Loucy (cell line): ENCODE data around the gene RFX1.

Experiments
- H2AFZ ChIP-seq: fragments of 200-600 bp; sonication (generic); 2 replicates; pipeline ENCODE4 v1.6.0; 2016; ENCODE audit warnings: antibody characterized with exemption, mild to moderate bottlenecking, low read length, moderate library complexity
- H3F3A ChIP-seq: fragments of 200-600 bp; 2 replicates; pipeline ENCODE4 v1.6.0; 2016; ENCODE audit warnings: antibody characterized with exemption, low read depth, mild to moderate bottlenecking
- H3K27me3 ChIP-seq: fragments of 200-600 bp; sonication (generic); 2 replicates; pipeline ENCODE4 v1.6.1; 2014; ENCODE audit warnings: low read length, mild to moderate bottlenecking; ENCODE audit not compliant: insufficient read depth, poor library complexity, severe bottlenecking
- H3K36me3 ChIP-seq: fragments of 200-600 bp; sonication (generic); 2 replicates; pipeline ENCODE4 v1.6.1; 2016; ENCODE audit warnings: low read length; ENCODE audit not compliant: insufficient read depth
- H3K4me1 ChIP-seq: fragments of 200-600 bp; sonication (generic); 2 replicates; pipeline ENCODE4 v1.5.1; 2014; ENCODE audit warnings: low read length, mild to moderate bottlenecking; ENCODE audit not compliant: insufficient read depth, poor library complexity, severe bottlenecking
- H3K4me2 ChIP-seq: fragments of 200-600 bp; sonication (generic); 2 replicates; pipeline ENCODE4 v1.6.0; 2014; ENCODE audit warnings: antibody characterized with exemption, low read length, low read depth, mild to moderate bottlenecking; ENCODE audit not compliant: poor library complexity, severe bottlenecking
- H3K4me3 ChIP-seq: fragments of 200-600 bp; sonication (generic); 2 replicates; pipeline ENCODE4 v1.5.1; 2014; ENCODE audit warnings: low read length, mild to moderate bottlenecking, mixed read lengths; ENCODE audit not compliant: poor library complexity, severe bottlenecking
- H3K79me2 ChIP-seq: fragments of 200-600 bp; sonication (generic); 2 replicates; pipeline ENCODE4 v1.6.1; 2014; ENCODE audit warnings: low read length; ENCODE audit not compliant: insufficient read depth
- H3K9ac ChIP-seq: fragments of 200-600 bp; sonication (generic); 2 replicates; pipeline ENCODE4 v1.6.0; 2014; ENCODE audit warnings: mild to moderate bottlenecking, low read depth, low read length, moderate library complexity; ENCODE audit not compliant: poor library complexity, severe bottlenecking
- H3K9me2 ChIP-seq: fragments of 200-600 bp; sonication (generic); replicated peaks from 2 replicates; pipeline ENCODE4 v1.6.1; 2016; ENCODE audit warnings: low read depth, low read length, mixed read lengths
- H3K9me3 ChIP-seq: fragments of 200-600 bp; sonication (generic); 2 replicates; pipeline ENCODE4 v1.6.1; 2014; ENCODE audit warnings: mild to moderate bottlenecking, antibody characterized with exemption, low read length, low read depth; ENCODE audit not compliant: insufficient read depth
- H4K20me1 ChIP-seq: fragments of 200-600 bp; sonication (generic); 2 replicates; pipeline ENCODE4 v1.6.0; 2014; ENCODE audit warnings: antibody characterized with exemption, low read length, mild to moderate bottlenecking; ENCODE audit not compliant: insufficient read depth, poor library complexity, severe bottlenecking
- EZH2phosphoT487 ChIP-seq: fragments of 200-600 bp; IDR thresholded peaks from 2 replicates; pipeline ENCODE4 v1.6.1; 2018; ENCODE audit warnings: antibody characterized with exemption, mild to moderate bottlenecking, moderate library complexity, borderline replicate concordance
- TF ChIP-seq, protein P1 (sequence below): fragments of 200-600 bp; sonication (generic); conservative IDR thresholded peaks from 2 replicates; pipeline ENCODE4 v1.5.1; 2014; ENCODE audit warnings: mild to moderate bottlenecking, antibody characterized with exemption, low read length

The RFX1 gene

GRCh38 chr19:13942023-13942684, 64.0 kb downstream of the RFX1 start:
- Histone ChIP-seq H3F3A (no peaks in the 10 kb centered on the region), H3K4me3 (no peak overlapping the region)

GRCh38 chr19:13938301-13939064, 67.6 kb downstream of the RFX1 start, which contains the start of gene PODNL1:
PODNL1 (minus strand) TSS chr19:13938417; CDS start chr19:13938181, 236 bp downstream.
- Histone ChIP-seq H3K79me2 (no peaks in the 10 kb centered on the region), H4K20me1 (no peaks in the 10 kb centered on the region), H3K4me1 (no peaks in the 10 kb centered on the region), H3K4me3 (no peak within 1 kb of the TSS), H3K4me2 (no peak within 1 kb of the TSS), H3K36me3 (no peaks in the 10 kb centered on the region), H3K9ac (no peak within 1 kb of the TSS), H2AFZ (no peak within 1 kb of the TSS), H3K9me2 (no peaks in the 10 kb centered on the region), H3K9me3 (no peaks in the 10 kb centered on the region), H3F3A (no peaks in the 10 kb centered on the region), H3K27me3 (no peaks in the 10 kb centered on the region)
- TF ChIP-seq, protein P1, sequence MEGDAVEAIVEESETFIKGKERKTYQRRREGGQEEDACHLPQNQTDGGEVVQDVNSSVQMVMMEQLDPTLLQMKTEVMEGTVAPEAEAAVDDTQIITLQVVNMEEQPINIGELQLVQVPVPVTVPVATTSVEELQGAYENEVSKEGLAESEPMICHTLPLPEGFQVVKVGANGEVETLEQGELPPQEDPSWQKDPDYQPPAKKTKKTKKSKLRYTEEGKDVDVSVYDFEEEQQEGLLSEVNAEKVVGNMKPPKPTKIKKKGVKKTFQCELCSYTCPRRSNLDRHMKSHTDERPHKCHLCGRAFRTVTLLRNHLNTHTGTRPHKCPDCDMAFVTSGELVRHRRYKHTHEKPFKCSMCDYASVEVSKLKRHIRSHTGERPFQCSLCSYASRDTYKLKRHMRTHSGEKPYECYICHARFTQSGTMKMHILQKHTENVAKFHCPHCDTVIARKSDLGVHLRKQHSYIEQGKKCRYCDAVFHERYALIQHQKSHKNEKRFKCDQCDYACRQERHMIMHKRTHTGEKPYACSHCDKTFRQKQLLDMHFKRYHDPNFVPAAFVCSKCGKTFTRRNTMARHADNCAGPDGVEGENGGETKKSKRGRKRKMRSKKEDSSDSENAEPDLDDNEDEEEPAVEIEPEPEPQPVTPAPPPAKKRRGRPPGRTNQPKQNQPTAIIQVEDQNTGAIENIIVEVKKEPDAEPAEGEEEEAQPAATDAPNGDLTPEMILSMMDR: no peak
- no peak for TF ChIP-seq EZH2phosphoT487

More at GRCh38 chr19:13942023-13942684, 64.0 kb downstream of the RFX1 start:
- Histone ChIP-seq H3K79me2 (no peaks in the 10 kb centered on the region), H4K20me1 (no peaks in the 10 kb centered on the region), H3K36me3 (no peaks in the 10 kb centered on the region), H3K4me1 (no peaks in the 10 kb centered on the region), H3K27me3 (no peaks in the 10 kb centered on the region), H3K4me2 (no peak overlapping the region), H3K9ac (no peak overlapping the region), H3K9me2 (no peaks in the 10 kb centered on the region), H3K9me3 (no peaks in the 10 kb centered on the region), H2AFZ (0 out of 2 replicates have a peak overlapping the region, but pooled peaks have one; percentile 12)
- TF ChIP-seq, protein P1: no peak
- TF ChIP-seq EZH2phosphoT487: no peak

- Histone ChIP-seq H2AFZ (no peak overlapping the region), H3K36me3 (no peaks in the 10 kb centered on the region), H3K4me2 (no peak overlapping the region), H3K27me3 (no peaks in the 10 kb centered on the region), H3K4me3 (no peak overlapping the region), H4K20me1 (no peaks in the 10 kb centered on the region), H3K9me3 (no peaks in the 10 kb centered on the region), H3K9me2 (no peaks in the 10 kb centered on the region), H3F3A (no peaks in the 10 kb centered on the region), H3K79me2 (no peaks in the 10 kb centered on the region), H3K9ac (no peak overlapping the region), H3K4me1 (no peaks in the 10 kb centered on the region)
- TF ChIP-seq EZH2phosphoT487: no peak
- TF ChIP-seq, protein P1: no peak
Observed at GRCh38 chr19:13937479-13938300, 68.4 kb downstream of the RFX1 start.
